Measurements from ENCODE around the gene FES.

The FES gene

DNA sequence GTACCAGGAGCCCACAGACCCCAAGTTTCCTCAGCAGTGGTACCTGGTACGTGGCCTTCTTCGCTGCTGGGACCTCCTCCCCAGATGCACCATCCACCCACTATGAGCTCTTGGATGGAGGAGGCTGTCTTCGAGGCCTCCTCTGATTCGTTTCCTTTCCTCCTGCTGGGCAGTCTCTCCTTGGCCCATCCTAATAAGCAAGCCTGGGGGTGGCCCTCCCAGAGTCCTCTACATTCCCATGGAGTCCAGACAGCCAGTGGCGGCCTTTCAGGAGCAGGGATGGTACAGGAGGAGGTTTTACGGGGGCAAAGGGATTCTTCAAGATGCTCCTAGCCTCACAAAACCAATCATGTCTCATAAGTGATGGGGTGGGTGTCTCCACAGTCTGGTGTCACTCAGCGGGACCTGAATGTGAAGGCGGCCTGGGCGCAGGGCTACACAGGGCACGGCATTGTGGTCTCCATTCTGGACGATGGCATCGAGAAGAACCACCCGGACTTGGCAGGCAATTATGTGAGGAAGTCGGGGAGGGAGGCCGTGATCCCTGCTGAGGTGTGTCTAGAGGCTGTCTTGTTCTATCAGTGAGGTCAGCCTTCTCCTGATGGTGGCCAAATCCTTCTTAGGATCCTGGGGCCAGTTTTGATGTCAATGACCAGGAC lies 7.7 kb upstream of the FES start:
- TF ChIP-seq TAF1 (IDR thresholded peaks at IDR 0.05; ENCODE audit: borderline replicate concordance, insufficient read depth, low read length) = no peak
- no peak for TF ChIP-seq POLR2AphosphoS5 (IDR thresholded peaks at IDR 0.05; ENCODE audit: low read depth, low read length)
- TF ChIP-seq SIN3A (IDR thresholded peaks at IDR 0.05; ENCODE audit: borderline replicate concordance, insufficient read depth, low read length) = no peak
- TF ChIP-seq FOXP2 (optimal IDR thresholded peaks at IDR 0.05; ENCODE audit: borderline replicate concordance, extremely low read depth, extremely low read length, insufficient read depth) = no peak
- TF ChIP-seq REST (IDR thresholded peaks at IDR 0.05; ENCODE audit: insufficient read depth in 1 of 2, low read depth in 2 of 2, low read length in 2 of 2) = no peak

DNA sequence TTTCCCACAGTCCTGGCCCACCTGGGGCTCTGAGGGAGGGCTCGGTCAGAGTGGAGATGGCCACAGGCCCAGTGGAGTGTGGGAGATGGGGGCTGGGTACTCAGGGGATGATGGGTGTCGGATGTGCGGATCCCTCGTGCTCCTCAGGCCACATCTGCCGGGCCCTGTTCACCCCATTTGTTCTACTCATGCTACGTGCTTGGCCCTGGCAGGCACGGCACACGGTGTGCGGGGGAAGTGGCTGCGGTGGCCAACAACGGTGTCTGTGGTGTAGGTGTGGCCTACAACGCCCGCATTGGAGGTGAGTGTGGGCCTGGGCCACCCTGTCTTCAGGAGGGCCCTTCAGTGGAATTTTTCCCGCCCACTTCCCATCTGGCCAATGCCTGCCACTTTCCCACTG lies 7.0 kb upstream of the FES start:
- no peak for TF ChIP-seq REST (IDR thresholded peaks at IDR 0.05; ENCODE audit: insufficient read depth in 1 of 2, low read depth in 2 of 2, low read length in 2 of 2)
- no peak for TF ChIP-seq TAF1 (IDR thresholded peaks at IDR 0.05; ENCODE audit: borderline replicate concordance, insufficient read depth, low read length)
- TF ChIP-seq FOXP2 (optimal IDR thresholded peaks at IDR 0.05; ENCODE audit: borderline replicate concordance, extremely low read depth, extremely low read length, insufficient read depth) = no peak
- TF ChIP-seq SIN3A (IDR thresholded peaks at IDR 0.05; ENCODE audit: borderline replicate concordance, insufficient read depth, low read length) = no peak
- no peak for TF ChIP-seq POLR2AphosphoS5 (IDR thresholded peaks at IDR 0.05; ENCODE audit: low read depth, low read length)

DNA sequence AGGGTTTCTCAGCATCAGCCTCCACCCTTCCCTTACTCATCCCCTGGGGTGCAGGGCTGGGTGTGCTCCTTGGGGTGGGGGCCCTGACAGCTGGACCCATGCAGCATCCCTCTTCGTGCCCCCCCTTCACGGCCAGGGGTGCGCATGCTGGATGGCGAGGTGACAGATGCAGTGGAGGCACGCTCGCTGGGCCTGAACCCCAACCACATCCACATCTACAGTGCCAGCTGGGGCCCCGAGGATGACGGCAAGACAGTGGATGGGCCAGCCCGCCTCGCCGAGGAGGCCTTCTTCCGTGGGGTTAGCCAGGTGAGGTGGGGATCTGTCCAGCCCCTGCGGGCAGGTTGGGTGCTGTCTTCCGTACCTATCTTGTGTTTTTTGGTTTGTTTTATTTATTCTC lies 6.3 kb upstream of the FES start:
- no peak for TF ChIP-seq SIN3A (IDR thresholded peaks at IDR 0.05; ENCODE audit: borderline replicate concordance, insufficient read depth, low read length)
- no peak for TF ChIP-seq FOXP2 (optimal IDR thresholded peaks at IDR 0.05; ENCODE audit: borderline replicate concordance, extremely low read depth, extremely low read length, insufficient read depth)
- TF ChIP-seq POLR2AphosphoS5 (IDR thresholded peaks at IDR 0.05; ENCODE audit: low read depth, low read length) = no peak
- no peak for TF ChIP-seq REST (IDR thresholded peaks at IDR 0.05; ENCODE audit: insufficient read depth in 1 of 2, low read depth in 2 of 2, low read length in 2 of 2)
- no peak for TF ChIP-seq TAF1 (IDR thresholded peaks at IDR 0.05; ENCODE audit: borderline replicate concordance, insufficient read depth, low read length)

- TF ChIP-seq TAF1 (IDR thresholded peaks at IDR 0.05; ENCODE audit: borderline replicate concordance, insufficient read depth, low read length) (no peak), REST (IDR thresholded peaks at IDR 0.05; ENCODE audit: insufficient read depth in 1 of 2, low read depth in 2 of 2, low read length in 2 of 2) (no peak)
Measured at GRCh38 chr15:90878660-90879059, 5.6 kb upstream of the FES start.
